Stimulated activated CD4-positive, alpha-beta T cell treated with anti-CD3 and anti-CD28 coated beads, TNF-alpha, amount 100 ng/mL, for 4 hours (primary cell): ENCODE data around the gene SS18.
A peak's percentile ranks its signal among the peaks of the same experiment; 100 is the strongest.
"Not testable (repeated sequence)": the region's sequence is repeated elsewhere in the genome, so short reads cannot be mapped to it uniquely, and the experiment has no call there.

Experiments used
- DNase-seq, 3 experiments: peaks; one replicate each; pipeline ENCODE4 v3.0.0-alpha.2; 2020; ENCODE audit warnings: low read depth in 3 of 3

Gene SS18

GRCh38 chr18:26090130-26091046, at the start of gene SS18:
SS18 (minus strand) TSS chr18:26090613; CDS start chr18:26090569, 44 bp downstream.
- DNase-seq = peak; percentile 76 to 82 (median 80)

GRCh38 chr18:26135548-26135947, 45.1 kb upstream of the SS18 start:
- DNase-seq = no peak

- no peak for DNase-seq
Measured at GRCh38 chr18:26134107-26134506, 43.7 kb upstream of the SS18 start.

GRCh38 chr18:26133652-26134051, 43.2 kb upstream of the SS18 start, which contains the start of gene PSMA8:
PSMA8 (plus strand) TSS chr18:26133869; CDS start chr18:26133966, 97 bp downstream.
- DNase-seq = peak in 2 of 3 experiments; percentile 11 to 24

- DNase-seq = not testable (repeated sequence)
Measured at GRCh38 chr18:26128192-26128591, 37.8 kb upstream of the SS18 start.

- DNase-seq = no peak
Measured at GRCh38 chr18:26127786-26128185, 37.4 kb upstream of the SS18 start.

- DNase-seq = not testable (repeated sequence)
Measured at GRCh38 chr18:26121994-26122393, 31.6 kb upstream of the SS18 start.

GRCh38 chr18:26121476-26121875, 31.1 kb upstream of the SS18 start:
- DNase-seq = no peak

GRCh38 chr18:26119246-26119645, 28.8 kb upstream of the SS18 start:
- no peak for DNase-seq

GRCh38 chr18:26104035-26104434, 13.6 kb upstream of the SS18 start:
- DNase-seq = no peak

- DNase-seq = peak in 1 of 3 experiments; percentile 12
Measured at GRCh38 chr18:26103579-26103978, 13.2 kb upstream of the SS18 start.

GRCh38 chr18:26097563-26097962, 7.2 kb upstream of the SS18 start:
- no peak for DNase-seq

- DNase-seq = no peak
Measured at GRCh38 chr18:26096852-26097251, 6.4 kb upstream of the SS18 start.

GRCh38 chr18:26091047-26091630, 726 bp upstream of the SS18 start:
- no peak for DNase-seq

GRCh38 chr18:26089293-26090129, 902 bp downstream of the SS18 start:
- no peak for DNase-seq

GRCh38 chr18:26088487-26088886, 1.9 kb downstream of the SS18 start:
- DNase-seq = no peak

GRCh38 chr18:26086959-26087358, 3.5 kb downstream of the SS18 start:
- DNase-seq = no peak

- no peak for DNase-seq
Measured at GRCh38 chr18:26085056-26085455, 5.4 kb downstream of the SS18 start.

- no peak for DNase-seq
Measured at GRCh38 chr18:26083099-26083498, 7.3 kb downstream of the SS18 start.

GRCh38 chr18:26082475-26082874, 7.9 kb downstream of the SS18 start:
- DNase-seq = no peak

GRCh38 chr18:26074246-26074645, 16.2 kb downstream of the SS18 start:
- no peak for DNase-seq

GRCh38 chr18:26073758-26074157, 16.7 kb downstream of the SS18 start:
- DNase-seq = no peak
